HCT116 (cell line): Measurements from ENCODE around the gene PDE10A. TPM values are rescaled to one million over a fixed set of nuclear protein-coding genes. Genes with fewer than 3 reads are reported as not detected.

Experiments
- ATAC-seq: fragments of 200-7000 bp; cut with Tn5 transposase; 2 replicates; pipeline ENCODE4 v1.9.1; 2020; ENCODE audit warnings: mild to moderate bottlenecking, moderate library complexity
- BruUV-seq: library from RNA; stranded (reverse); fragments of 400-500 nt; replicated peaks from 2 replicates; lab custom pipeline; 2021; lab: Mats Ljungman, UMichigan
- CTCF ChIA-PET: fragments of 300-600 bp; sonication (Branson Sonifier 250); formaldehyde crosslinking; loops from one replicate; lab custom pipeline; 2021; ENCODE audit warnings: antibody characterized with exemption; lab: Charles Lee
- POLR2A ChIA-PET: fragments of 300-600, 350-600 bp; sonication (Branson Sonifier 250); formaldehyde crosslinking; loops from one replicate; lab custom pipeline; 2021; ENCODE audit warnings: antibody characterized with exemption; lab: Charles Lee
- RAD21 ChIA-PET, 2 experiments: fragments of 300-600 bp; sonication (Branson Sonifier 250); formaldehyde crosslinking; loops; one replicate each; lab custom pipeline; 2023; ENCODE audit warnings: low total read pairs in 2 of 2; ENCODE audit not compliant: uncharacterized antibody in 2 of 2, unreplicated experiment in 2 of 2, low non-redundant PET in 1 of 2; lab: Charles Lee
- DNase-seq: peaks from one replicate; pipeline ENCODE4 v3.0.0-alpha.2; 2010; ENCODE audit warnings: low read depth, low spot score
- H2AFZ ChIP-seq: fragments of 200-600 bp; shearing (Covaris generic), sonication (generic); 2 replicates; pipeline ENCODE4 v1.6.1; 2017; ENCODE audit warnings: low read depth, mixed run types, mixed read lengths, antibody characterized with exemption, low read length; ENCODE audit not compliant: poor library complexity, severe bottlenecking
- H3K27ac ChIP-seq: 2 replicates; pipeline ENCODE4 v1.5.1; 2012; ENCODE audit warnings: low read depth, low read length
- H3K27me3 ChIP-seq: fragments of 200-600 bp; sonication (generic); 2 replicates; pipeline ENCODE4 v1.6.1; 2016; ENCODE audit warnings: mixed run types, low read length, mixed read lengths; ENCODE audit not compliant: insufficient read depth
- H3K36me3 ChIP-seq, 2 experiments: fragments of 200-500 bp in 1 of 2; fragments of 200-600 bp in 1 of 2; sonication (Bioruptor generic) in 1 of 2; sonication (generic) in 1 of 2; 2 replicates each; pipeline versions ENCODE4 v1.5.1 to v1.6.1; 2014 to 2016; ENCODE audit warnings: low read length in 2 of 2, inconsistent platforms in 1 of 2, mixed read lengths in 1 of 2, mixed run types in 1 of 2; ENCODE audit not compliant: insufficient read depth in 2 of 2, control insufficient read depth in 1 of 2
- H3K4me1 ChIP-seq, 2 experiments: fragments of 200-600 bp in 1 of 2; sonication (generic) in 1 of 2; 2 replicates each; pipeline versions ENCODE4 v1.5.1 to v1.6.1; 2012 to 2017; ENCODE audit warnings: low read length in 2 of 2, inconsistent platforms in 1 of 2, mild to moderate bottlenecking in 1 of 2, mixed read lengths in 1 of 2, mixed run types in 1 of 2, moderate library complexity in 1 of 2; ENCODE audit not compliant: insufficient read depth in 2 of 2, control insufficient read depth in 1 of 2
- H3K4me2 ChIP-seq: fragments of 200-600 bp; sonication (generic); 2 replicates; pipeline ENCODE4 v1.6.1; 2017; ENCODE audit warnings: mixed run types, low read length, mixed read lengths
- H3K4me3 ChIP-seq, 2 experiments: fragments of 200-600 bp in 1 of 2; sonication (generic) in 1 of 2; replicated peaks in 1 of 2; 2 replicates each; pipeline ENCODE4 v1.5.1; 2011 to 2016; ENCODE audit warnings: low read length in 2 of 2, control low read depth in 1 of 2, low read depth in 1 of 2, mild to moderate bottlenecking in 1 of 2, mixed read lengths in 1 of 2, mixed run types in 1 of 2
- H3K79me2 ChIP-seq: fragments of 200-600 bp; sonication (generic); 2 replicates; pipeline ENCODE4 v1.6.1; 2017; ENCODE audit warnings: mild to moderate bottlenecking, mixed run types, low read length, moderate library complexity, mixed read lengths; ENCODE audit not compliant: insufficient read depth
- H3K9ac ChIP-seq: fragments of 200-600 bp; sonication (generic); 2 replicates; pipeline ENCODE4 v1.6.1; 2016; ENCODE audit warnings: low read length, mixed read lengths
- H3K9me2 ChIP-seq: fragments of 200-600 bp; sonication (generic), shearing (Covaris generic); 2 replicates; pipeline ENCODE4 v1.6.1; 2017; ENCODE audit warnings: mixed run types, mild to moderate bottlenecking, moderate library complexity; ENCODE audit not compliant: insufficient read depth
- H3K9me3 ChIP-seq, 2 experiments: fragments of 200-500 bp in 1 of 2; fragments of 200-600 bp in 1 of 2; sonication (Bioruptor generic) in 1 of 2; sonication (generic) in 1 of 2; 2 replicates each; pipeline ENCODE4 v1.6.1; 2014 to 2017; ENCODE audit warnings: low read length in 2 of 2, mixed read lengths in 2 of 2, inconsistent platforms in 1 of 2, low read depth in 1 of 2, mild to moderate bottlenecking in 1 of 2, mixed run types in 1 of 2, moderate library complexity in 1 of 2; ENCODE audit not compliant: control insufficient read depth in 1 of 2, insufficient read depth in 1 of 2
- H4K20me1 ChIP-seq: fragments of 200-600 bp; sonication (generic), shearing (Covaris generic); 2 replicates; pipeline ENCODE4 v1.6.1; 2017; ENCODE audit warnings: mixed run types, mild to moderate bottlenecking, moderate library complexity; ENCODE audit not compliant: insufficient read depth
- CBX3 ChIP-seq: IDR thresholded peaks from 2 replicates; pipeline ENCODE4 v1.6.1; 2012; ENCODE audit warnings: low read depth
- CEBPB ChIP-seq: IDR thresholded peaks from 2 replicates; pipeline ENCODE4 v1.6.1; 2012; ENCODE audit warnings: low read depth
- EGR1 ChIP-seq: IDR thresholded peaks from 2 replicates; pipeline ENCODE4 v1.6.1; 2012; ENCODE audit warnings: low read depth
- EZH2 ChIP-seq: fragments of 200-600 bp; sonication (generic); IDR thresholded peaks from 2 replicates; pipeline ENCODE4 v1.6.1; 2017; ENCODE audit warnings: antibody characterized with exemption, mixed run types
- FOSL1 ChIP-seq: IDR thresholded peaks from 2 replicates; pipeline ENCODE4 v1.6.1; 2012; ENCODE audit warnings: low read depth
- JUND ChIP-seq: IDR thresholded peaks from 2 replicates; pipeline ENCODE4 v1.6.1; 2012
- POLR2A ChIP-seq: IDR thresholded peaks from 2 replicates; pipeline ENCODE4 v1.7.0; 2011; ENCODE audit warnings: borderline replicate concordance; ENCODE audit not compliant: insufficient read depth, insufficient read length; ENCODE audit errors: extremely low read depth
- POLR2AphosphoS5 ChIP-seq: IDR thresholded peaks from 2 replicates; pipeline ENCODE4 v1.6.1; 2011; ENCODE audit warnings: mild to moderate bottlenecking, low read depth, low read length, moderate library complexity
- RAD21 ChIP-seq: IDR thresholded peaks from 2 replicates; pipeline ENCODE4 v1.6.1; 2012; ENCODE audit warnings: low read depth, mild to moderate bottlenecking
- SIN3A ChIP-seq: IDR thresholded peaks from 2 replicates; pipeline ENCODE4 v1.6.1; 2012; ENCODE audit warnings: low read depth
- SP1 ChIP-seq: IDR thresholded peaks from 2 replicates; pipeline ENCODE4 v1.6.1; 2012; ENCODE audit warnings: low read depth
- SRF ChIP-seq: IDR thresholded peaks from 2 replicates; pipeline ENCODE4 v1.6.1; 2012; ENCODE audit warnings: low read depth
- TCF7L2 ChIP-seq: IDR thresholded peaks from 2 replicates; pipeline ENCODE4 v1.7.0; 2011; ENCODE audit warnings: borderline replicate concordance, inconsistent platforms; ENCODE audit not compliant: insufficient read depth, insufficient read length; ENCODE audit errors: extremely low read depth
- ZFX ChIP-seq: fragments of 450-650 bp; IDR thresholded peaks from 2 replicates; pipeline ENCODE4 v1.6.1; 2017
- ZNF274 ChIP-seq: fragments of 200-500 bp; sonication (Bioruptor generic); IDR thresholded peaks from 2 replicates; pipeline ENCODE4 v1.6.1; 2014; ENCODE audit warnings: mild to moderate bottlenecking, low read depth, low read length, inconsistent platforms
- intact Hi-C: fragments of 100-400 bp; cut with micrococcal nuclease; formaldehyde crosslinking; loops from 2 replicates; pipeline ENCODE4 v1.10.0; 2022
- total RNA-seq: library from RNA; stranded (reverse); gene quantifications from one replicate; pipeline ENCODE4 v1.2.1, GENCODE V29; 2021; ENCODE audit not compliant: unreplicated experiment
- TF ChIP-seq, protein P1 (sequence below): IDR thresholded peaks from 2 replicates; pipeline ENCODE4 v1.6.1; 2012
- TF ChIP-seq, protein P2 (sequence below): IDR thresholded peaks from 2 replicates; pipeline ENCODE4 v1.6.1; 2012
- TF ChIP-seq, protein P3 (sequence below): IDR thresholded peaks from 2 replicates; pipeline ENCODE4 v1.6.1; 2012; ENCODE audit warnings: low read depth
- TF ChIP-seq, protein P4 (sequence below): IDR thresholded peaks from 2 replicates; pipeline ENCODE4 v1.6.1; 2011; ENCODE audit warnings: mild to moderate bottlenecking, low read length, moderate library complexity; ENCODE audit not compliant: insufficient replicate concordance; ENCODE audit errors: extremely low read depth
- TF ChIP-seq, protein P5 (sequence below), 3 experiments: fragments of 200-600 bp in 1 of 3; sonication (generic) in 1 of 3; IDR thresholded peaks in 2 of 3; conservative IDR thresholded peaks in 1 of 3; 2 replicates each; pipeline ENCODE4 v1.5.1; 2012 to 2017; ENCODE audit warnings: low read depth in 2 of 3, low read length in 2 of 3, antibody characterized with exemption in 1 of 3, borderline replicate concordance in 1 of 3, control low read depth in 1 of 3, mild to moderate bottlenecking in 1 of 3, mixed read lengths in 1 of 3, mixed run types in 1 of 3, moderate library complexity in 1 of 3; ENCODE audit not compliant: insufficient read depth in 1 of 3

Gene PDE10A
- total RNA-seq, 1 experiment from 2014 or later, result 0.37 TPM

DNA sequence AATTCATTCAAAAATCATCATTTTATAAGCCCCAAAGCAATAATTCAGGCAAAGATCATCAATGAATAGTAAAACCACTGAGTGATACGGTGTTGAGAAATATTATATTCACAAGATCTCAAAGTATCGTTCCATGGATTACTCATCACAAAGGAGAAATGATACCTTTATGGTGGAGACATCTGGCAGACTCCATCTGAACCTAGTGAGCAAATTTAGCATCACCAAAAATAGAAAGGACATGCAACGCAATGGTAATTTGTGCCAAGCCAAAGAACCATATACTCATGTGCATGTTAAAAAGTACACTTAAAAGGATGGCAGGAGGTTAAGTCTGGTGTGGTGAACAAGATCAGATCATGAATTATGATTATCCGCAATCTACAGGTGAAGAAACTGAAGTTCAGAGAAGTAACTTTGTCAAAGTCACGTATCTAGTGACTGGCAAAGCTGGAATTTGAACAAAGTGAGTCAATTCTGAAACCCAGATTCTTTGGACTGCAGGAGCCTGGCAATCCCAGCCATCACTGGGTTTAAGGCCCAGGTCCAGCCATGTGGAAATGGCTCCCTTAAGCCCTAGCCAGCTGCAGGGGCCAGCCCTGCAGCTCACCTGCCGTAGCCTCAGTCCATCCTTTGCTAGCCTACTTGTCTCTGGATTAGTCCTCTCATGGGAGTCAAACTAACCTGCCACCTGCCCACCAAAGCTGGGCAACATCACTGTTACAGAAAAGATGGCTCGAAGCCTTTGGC is 68.3 kb downstream of the PDE10A start:
- Histone ChIP-seq H3K4me1 (no peaks in the 10 kb centered on the region), H3K27me3 (no peaks in the 10 kb centered on the region), H3K79me2 (no peaks in the 10 kb centered on the region), H4K20me1 (no peaks in the 10 kb centered on the region), H2AFZ (no peak overlapping the region), H3K27ac (no peak overlapping the region), H3K4me2 (no peak overlapping the region), H3K4me3 (no peak overlapping the region), H3K36me3 (no peaks in the 10 kb centered on the region), H3K9ac (no peak overlapping the region), H3K9me3 (no peaks in the 10 kb centered on the region), H3K9me2 (no peaks in the 10 kb centered on the region)
- ATAC-seq (no peak), DNase-seq (no peak)
- RAD21 ChIA-PET, result no interaction called here
- CTCF ChIA-PET, result no interaction called here
- POLR2A ChIA-PET, result no interaction called here
- TF ChIP-seq, protein P1, sequence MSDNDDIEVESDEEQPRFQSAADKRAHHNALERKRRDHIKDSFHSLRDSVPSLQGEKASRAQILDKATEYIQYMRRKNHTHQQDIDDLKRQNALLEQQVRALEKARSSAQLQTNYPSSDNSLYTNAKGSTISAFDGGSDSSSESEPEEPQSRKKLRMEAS, result no peak
- TF ChIP-seq POLR2A (no peak), ZNF274 (no peak), EZH2 (no peak), ZFX (no peak), JUND (no peak), SP1 (no peak), FOSL1 (no peak), POLR2AphosphoS5 (no peak), RAD21 (no peak), CEBPB (no peak), SIN3A (no peak), SRF (no peak), CBX3 (no peak), TCF7L2 (no peak), EGR1 (no peak)
- TF ChIP-seq, protein P2, sequence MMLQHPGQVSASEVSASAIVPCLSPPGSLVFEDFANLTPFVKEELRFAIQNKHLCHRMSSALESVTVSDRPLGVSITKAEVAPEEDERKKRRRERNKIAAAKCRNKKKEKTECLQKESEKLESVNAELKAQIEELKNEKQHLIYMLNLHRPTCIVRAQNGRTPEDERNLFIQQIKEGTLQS, result no peak
- TF ChIP-seq, protein P3, sequence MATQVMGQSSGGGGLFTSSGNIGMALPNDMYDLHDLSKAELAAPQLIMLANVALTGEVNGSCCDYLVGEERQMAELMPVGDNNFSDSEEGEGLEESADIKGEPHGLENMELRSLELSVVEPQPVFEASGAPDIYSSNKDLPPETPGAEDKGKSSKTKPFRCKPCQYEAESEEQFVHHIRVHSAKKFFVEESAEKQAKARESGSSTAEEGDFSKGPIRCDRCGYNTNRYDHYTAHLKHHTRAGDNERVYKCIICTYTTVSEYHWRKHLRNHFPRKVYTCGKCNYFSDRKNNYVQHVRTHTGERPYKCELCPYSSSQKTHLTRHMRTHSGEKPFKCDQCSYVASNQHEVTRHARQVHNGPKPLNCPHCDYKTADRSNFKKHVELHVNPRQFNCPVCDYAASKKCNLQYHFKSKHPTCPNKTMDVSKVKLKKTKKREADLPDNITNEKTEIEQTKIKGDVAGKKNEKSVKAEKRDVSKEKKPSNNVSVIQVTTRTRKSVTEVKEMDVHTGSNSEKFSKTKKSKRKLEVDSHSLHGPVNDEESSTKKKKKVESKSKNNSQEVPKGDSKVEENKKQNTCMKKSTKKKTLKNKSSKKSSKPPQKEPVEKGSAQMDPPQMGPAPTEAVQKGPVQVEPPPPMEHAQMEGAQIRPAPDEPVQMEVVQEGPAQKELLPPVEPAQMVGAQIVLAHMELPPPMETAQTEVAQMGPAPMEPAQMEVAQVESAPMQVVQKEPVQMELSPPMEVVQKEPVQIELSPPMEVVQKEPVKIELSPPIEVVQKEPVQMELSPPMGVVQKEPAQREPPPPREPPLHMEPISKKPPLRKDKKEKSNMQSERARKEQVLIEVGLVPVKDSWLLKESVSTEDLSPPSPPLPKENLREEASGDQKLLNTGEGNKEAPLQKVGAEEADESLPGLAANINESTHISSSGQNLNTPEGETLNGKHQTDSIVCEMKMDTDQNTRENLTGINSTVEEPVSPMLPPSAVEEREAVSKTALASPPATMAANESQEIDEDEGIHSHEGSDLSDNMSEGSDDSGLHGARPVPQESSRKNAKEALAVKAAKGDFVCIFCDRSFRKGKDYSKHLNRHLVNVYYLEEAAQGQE, result no peak
- TF ChIP-seq, protein P4, sequence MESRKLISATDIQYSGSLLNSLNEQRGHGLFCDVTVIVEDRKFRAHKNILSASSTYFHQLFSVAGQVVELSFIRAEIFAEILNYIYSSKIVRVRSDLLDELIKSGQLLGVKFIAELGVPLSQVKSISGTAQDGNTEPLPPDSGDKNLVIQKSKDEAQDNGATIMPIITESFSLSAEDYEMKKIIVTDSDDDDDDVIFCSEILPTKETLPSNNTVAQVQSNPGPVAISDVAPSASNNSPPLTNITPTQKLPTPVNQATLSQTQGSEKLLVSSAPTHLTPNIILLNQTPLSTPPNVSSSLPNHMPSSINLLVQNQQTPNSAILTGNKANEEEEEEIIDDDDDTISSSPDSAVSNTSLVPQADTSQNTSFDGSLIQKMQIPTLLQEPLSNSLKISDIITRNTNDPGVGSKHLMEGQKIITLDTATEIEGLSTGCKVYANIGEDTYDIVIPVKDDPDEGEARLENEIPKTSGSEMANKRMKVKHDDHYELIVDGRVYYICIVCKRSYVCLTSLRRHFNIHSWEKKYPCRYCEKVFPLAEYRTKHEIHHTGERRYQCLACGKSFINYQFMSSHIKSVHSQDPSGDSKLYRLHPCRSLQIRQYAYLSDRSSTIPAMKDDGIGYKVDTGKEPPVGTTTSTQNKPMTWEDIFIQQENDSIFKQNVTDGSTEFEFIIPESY, result no peak
- TF ChIP-seq, protein P5, sequence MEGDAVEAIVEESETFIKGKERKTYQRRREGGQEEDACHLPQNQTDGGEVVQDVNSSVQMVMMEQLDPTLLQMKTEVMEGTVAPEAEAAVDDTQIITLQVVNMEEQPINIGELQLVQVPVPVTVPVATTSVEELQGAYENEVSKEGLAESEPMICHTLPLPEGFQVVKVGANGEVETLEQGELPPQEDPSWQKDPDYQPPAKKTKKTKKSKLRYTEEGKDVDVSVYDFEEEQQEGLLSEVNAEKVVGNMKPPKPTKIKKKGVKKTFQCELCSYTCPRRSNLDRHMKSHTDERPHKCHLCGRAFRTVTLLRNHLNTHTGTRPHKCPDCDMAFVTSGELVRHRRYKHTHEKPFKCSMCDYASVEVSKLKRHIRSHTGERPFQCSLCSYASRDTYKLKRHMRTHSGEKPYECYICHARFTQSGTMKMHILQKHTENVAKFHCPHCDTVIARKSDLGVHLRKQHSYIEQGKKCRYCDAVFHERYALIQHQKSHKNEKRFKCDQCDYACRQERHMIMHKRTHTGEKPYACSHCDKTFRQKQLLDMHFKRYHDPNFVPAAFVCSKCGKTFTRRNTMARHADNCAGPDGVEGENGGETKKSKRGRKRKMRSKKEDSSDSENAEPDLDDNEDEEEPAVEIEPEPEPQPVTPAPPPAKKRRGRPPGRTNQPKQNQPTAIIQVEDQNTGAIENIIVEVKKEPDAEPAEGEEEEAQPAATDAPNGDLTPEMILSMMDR (IDR thresholded peaks at IDR 0.05 in 2 of 3, conservative IDR thresholded peaks at IDR 0.05 in 1 of 3; ENCODE audit: borderline replicate concordance in 1 of 3, insufficient read depth in 1 of 3, low read depth in 2 of 3, low read length in 2 of 3), result no peak
- BruUV-seq, result no TSS peak
- intact Hi-C loops, result no loop called here
